Dedifferentiated amniotic fluid mesenchymal stem cell (primary cell): Measurements from ENCODE around the gene PTPRCAP.
A peak's percentile ranks its signal among the peaks of the same experiment; 100 is the strongest.
"Not testable (repeated sequence)": the region's sequence is repeated elsewhere in the genome, so short reads cannot be mapped to it uniquely, and the experiment has no call there.

ENCODE experiments used
- DNase-seq: peaks from one replicate; pipeline ENCODE4 v3.0.0-alpha.2; 2016; ENCODE audit errors: extremely low spot score

PTPRCAP gene

GRCh38 chr11:67440229-67441097, 3.0 kb upstream of the PTPRCAP start:
- no peak for DNase-seq

- DNase-seq: no peak
Measured at GRCh38 chr11:67439321-67440228, 2.1 kb upstream of the PTPRCAP start.

GRCh38 chr11:67438158-67438902, 848 bp upstream of the PTPRCAP start:
- no peak for DNase-seq

- no peak for DNase-seq
Measured at GRCh38 chr11:67437809-67438157, 301 bp upstream of the PTPRCAP start.

- no peak for DNase-seq
Measured at GRCh38 chr11:67436459-67437081, 912 bp downstream of the PTPRCAP start.

GRCh38 chr11:67435727-67436458, 1.6 kb downstream of the PTPRCAP start:
- DNase-seq: no peak

GRCh38 chr11:67435031-67435726, 2.3 kb downstream of the PTPRCAP start:
- DNase-seq: no peak

GRCh38 chr11:67434395-67434881, 3.0 kb downstream of the PTPRCAP start:
- no peak for DNase-seq

- no peak for DNase-seq
Measured at GRCh38 chr11:67433536-67434394, 3.7 kb downstream of the PTPRCAP start.

- no peak for DNase-seq
Measured at GRCh38 chr11:67432655-67433349, 4.7 kb downstream of the PTPRCAP start.

- no peak for DNase-seq
Measured at GRCh38 chr11:67431346-67432249, 5.9 kb downstream of the PTPRCAP start.

- no peak for DNase-seq
Measured at GRCh38 chr11:67429722-67430121, 7.8 kb downstream of the PTPRCAP start.

GRCh38 chr11:67429038-67429668, 8.3 kb downstream of the PTPRCAP start:
- no peak for DNase-seq

- DNase-seq: peak; percentile 97
Measured at GRCh38 chr11:67428052-67429001, 9.2 kb downstream of the PTPRCAP start, which contains the start of gene RPS6KB2. Gene RPS6KB2, plus strand, starts transcription at chr11:67428494. Its CDS starts 52 bp downstream, at chr11:67428546.

GRCh38 chr11:67427364-67427859, 10.1 kb downstream of the PTPRCAP start:
- not testable (repeated sequence) for DNase-seq
